ENCODE data around the gene LIF. TPM values are rescaled to one million over a fixed set of nuclear protein-coding genes. Genes with fewer than 3 reads are reported as not detected.

Gene LIF
- total RNA-seq, 1 experiment from 2014 or later: 8.0 TPM

- Mint-ChIP-seq H3K4me1 (ENCODE audit: low read depth, unreplicated experiment) (peaks cover 56% of the 10 kb centered on the region), H3K27ac (ENCODE audit: unreplicated experiment) (peak overlapping the region; percentile 97), H3K36me3 (ENCODE audit: insufficient read depth, unreplicated experiment) (peaks cover 11% of the 10 kb centered on the region), H3K9me3 (ENCODE audit: unreplicated experiment) (no peaks in the 10 kb centered on the region), H3K4me3 (ENCODE audit: unreplicated experiment) (no peak overlapping the region), H3K27me3 (ENCODE audit: insufficient read depth, unreplicated experiment) (no peaks in the 10 kb centered on the region)
- Histone ChIP-seq H3K4me1 (peaks cover 70% of the 10 kb centered on the region), H3K36me3 (ENCODE audit: control insufficient read depth, insufficient read depth, low read length) (no peaks in the 10 kb centered on the region), H3K9me3 (no peaks in the 10 kb centered on the region), H3K4me3 (ENCODE audit: low read depth, low read length) (no peak overlapping the region), H3K27me3 (replicated peaks; ENCODE audit: control insufficient read depth, insufficient read depth, low read length) (no peaks in the 10 kb centered on the region)
- POLR2A ChIA-PET: interaction anchor here (0.5 to 1.0 kb wide), 4 partner anchors 10 to 144 kb away, joined by 3 to 5 read pairs (median 4); partner anchors contain the start of genes CCDC157, SF3A1 and TBC1D10A
- peak; percentile 88 to 89 for DNase-seq
- CTCF ChIA-PET: interaction anchor here (0.5 to 1.2 kb wide), 3 partner anchors 43 to 124 kb away, joined by 3 to 5 read pairs (median 5); no protein-coding TSS in a partner anchor
- TF ChIP-seq CTCF (IDR thresholded peaks at IDR 0.05; ENCODE audit: insufficient read depth in 1 of 2, low read depth in 1 of 2, low read length in 1 of 2, severe bottlenecking in 1 of 2, unreplicated experiment in 1 of 2): no peak
- no TSS peak for BruUV-seq (replicated peaks)
- intact Hi-C loops (cut with micrococcal nuclease; ENCODE audit: unreplicated experiment): loop anchor here (1.0 to 2.0 kb wide), 3 partner anchors 16 to 104 kb away; no protein-coding TSS in a partner anchor
Measured at GRCh38 chr22:30212363-30212995, 34.1 kb downstream of the LIF start.

GRCh38 chr22:30211124-30211820 lies 35.3 kb downstream of the LIF start:
- Histone ChIP-seq H3K4me1 (peaks cover 80% of the 10 kb centered on the region), H3K9me3 (no peaks in the 10 kb centered on the region), H3K36me3 (ENCODE audit: control insufficient read depth, insufficient read depth, low read length) (no peaks in the 10 kb centered on the region), H3K4me3 (ENCODE audit: low read depth, low read length) (no peak overlapping the region), H3K27me3 (replicated peaks; ENCODE audit: control insufficient read depth, insufficient read depth, low read length) (no peaks in the 10 kb centered on the region)
- Mint-ChIP-seq H3K4me1 (ENCODE audit: low read depth, unreplicated experiment) (peaks cover 64% of the 10 kb centered on the region), H3K36me3 (ENCODE audit: insufficient read depth, unreplicated experiment) (peaks cover 17% of the 10 kb centered on the region), H3K27ac (ENCODE audit: unreplicated experiment) (peak overlapping the region; percentile 97), H3K27me3 (ENCODE audit: insufficient read depth, unreplicated experiment) (no peaks in the 10 kb centered on the region), H3K9me3 (ENCODE audit: unreplicated experiment) (no peaks in the 10 kb centered on the region), H3K4me3 (ENCODE audit: unreplicated experiment) (no peak overlapping the region)
- DNase-seq: no peak
- ChIA-PET POLR2A (no interaction called here), CTCF (no interaction called here)
- no peak for TF ChIP-seq CTCF (IDR thresholded peaks at IDR 0.05; ENCODE audit: insufficient read depth in 1 of 2, low read depth in 1 of 2, low read length in 1 of 2, severe bottlenecking in 1 of 2, unreplicated experiment in 1 of 2)
- intact Hi-C loops (cut with micrococcal nuclease; ENCODE audit: unreplicated experiment): no loop called here
- BruUV-seq (replicated peaks): no TSS peak

- Histone ChIP-seq H3K4me3 (ENCODE audit: low read depth, low read length) (no peak overlapping the region), H3K9me3 (no peaks in the 10 kb centered on the region), H3K36me3 (ENCODE audit: control insufficient read depth, insufficient read depth, low read length) (no peaks in the 10 kb centered on the region), H3K4me1 (peaks cover 89% of the 10 kb centered on the region), H3K27me3 (replicated peaks; ENCODE audit: control insufficient read depth, insufficient read depth, low read length) (no peaks in the 10 kb centered on the region)
- ChIA-PET POLR2A (interaction anchor here (0.5 kb wide), 1 partner anchor 30 kb away, joined by 9 read pairs; no protein-coding TSS in a partner anchor), CTCF (interaction anchor here (0.5 kb wide), 1 partner anchor 65 kb away, joined by 3 read pairs; no protein-coding TSS in a partner anchor)
- no peak for TF ChIP-seq CTCF (IDR thresholded peaks at IDR 0.05; ENCODE audit: insufficient read depth in 1 of 2, low read depth in 1 of 2, low read length in 1 of 2, severe bottlenecking in 1 of 2, unreplicated experiment in 1 of 2)
- intact Hi-C loops (cut with micrococcal nuclease; ENCODE audit: unreplicated experiment): no loop called here
- H3K27me3 Mint-ChIP-seq (ENCODE audit: insufficient read depth, unreplicated experiment): no peaks in the 10 kb centered on the region
- DNase-seq: peak; percentile 61 to 84
- H3K36me3 Mint-ChIP-seq (ENCODE audit: insufficient read depth, unreplicated experiment): peaks cover 17% of the 10 kb centered on the region
- no peaks in the 10 kb centered on the region for H3K9me3 Mint-ChIP-seq (ENCODE audit: unreplicated experiment)
- BruUV-seq (replicated peaks): TSS peak; percentile 13
- no peak overlapping the region for H3K4me3 Mint-ChIP-seq (ENCODE audit: unreplicated experiment)
- H3K4me1 Mint-ChIP-seq (ENCODE audit: low read depth, unreplicated experiment): peaks cover 64% of the 10 kb centered on the region
- peak overlapping the region; percentile 97 for H3K27ac Mint-ChIP-seq (ENCODE audit: unreplicated experiment)
Measured at GRCh38 chr22:30210235-30210909, 36.2 kb downstream of the LIF start.
